Measurements from ENCODE around the gene PDE8A. TPM values are rescaled to one million over a fixed set of nuclear protein-coding genes. Genes with fewer than 3 reads are reported as not detected.

The PDE8A gene
- total RNA-seq, 1 donor from 2014 or later: 22.7 TPM

- Mint-ChIP-seq H3K9me3 (ENCODE audit: low read depth) (peaks cover 4% of the 10 kb centered on the region), H3K36me3 (ENCODE audit: low read depth) (peaks cover 33% of the 10 kb centered on the region), H3K27ac (ENCODE audit: unreplicated experiment) (no peak overlapping the region), H3K4me3 (ENCODE audit: unreplicated experiment) (no peak overlapping the region), H3K27me3 (ENCODE audit: low read depth) (no peaks in the 10 kb centered on the region), H3K4me1 (ENCODE audit: low read depth) (peaks cover 8% of the 10 kb centered on the region)
- TF ChIP-seq CTCF (IDR thresholded peaks at IDR 0.05): no peak
- no peak for DNase-seq (ENCODE audit: low spot score)
Observed at GRCh38 chr15:85124173-85124572, 142.5 kb downstream of the PDE8A start.

- Mint-ChIP-seq H3K4me1 (ENCODE audit: low read depth) (peaks cover 8% of the 10 kb centered on the region), H3K27ac (ENCODE audit: unreplicated experiment) (no peak overlapping the region), H3K36me3 (ENCODE audit: low read depth) (peaks cover 41% of the 10 kb centered on the region), H3K27me3 (ENCODE audit: low read depth) (no peaks in the 10 kb centered on the region), H3K4me3 (ENCODE audit: unreplicated experiment) (no peak overlapping the region), H3K9me3 (ENCODE audit: low read depth) (peaks cover 11% of the 10 kb centered on the region)
- no peak for DNase-seq (ENCODE audit: low spot score)
- no peak for TF ChIP-seq CTCF (IDR thresholded peaks at IDR 0.05)
Observed at GRCh38 chr15:85125056-85125661, 143.5 kb downstream of the PDE8A start.

GRCh38 chr15:85128621-85129020, 147.0 kb downstream of the PDE8A start:
- no peak overlapping the region for H3K27ac Mint-ChIP-seq (ENCODE audit: unreplicated experiment)
- peaks cover 43% of the 10 kb centered on the region for H3K36me3 Mint-ChIP-seq (ENCODE audit: low read depth)
- peaks cover 8% of the 10 kb centered on the region for H3K4me1 Mint-ChIP-seq (ENCODE audit: low read depth)
- DNase-seq (ENCODE audit: low spot score): no peak
- no peak overlapping the region for H3K4me3 Mint-ChIP-seq (ENCODE audit: unreplicated experiment)
- H3K27me3 Mint-ChIP-seq (ENCODE audit: low read depth): no peaks in the 10 kb centered on the region
- no peak for TF ChIP-seq CTCF (IDR thresholded peaks at IDR 0.05)
- H3K9me3 Mint-ChIP-seq (ENCODE audit: low read depth): peaks cover 24% of the 10 kb centered on the region

GRCh38 chr15:85129881-85130280, 148.2 kb downstream of the PDE8A start:
- no peak overlapping the region for H3K27ac Mint-ChIP-seq (ENCODE audit: unreplicated experiment)
- H3K4me1 Mint-ChIP-seq (ENCODE audit: low read depth): peaks cover 4% of the 10 kb centered on the region
- peaks cover 37% of the 10 kb centered on the region for H3K36me3 Mint-ChIP-seq (ENCODE audit: low read depth)
- H3K4me3 Mint-ChIP-seq (ENCODE audit: unreplicated experiment): no peak overlapping the region
- H3K9me3 Mint-ChIP-seq (ENCODE audit: low read depth): peaks cover 24% of the 10 kb centered on the region
- no peaks in the 10 kb centered on the region for H3K27me3 Mint-ChIP-seq (ENCODE audit: low read depth)
- no peak for TF ChIP-seq CTCF (IDR thresholded peaks at IDR 0.05)
- DNase-seq (ENCODE audit: low spot score): no peak

GRCh38 chr15:85131915-85132314, 150.3 kb downstream of the PDE8A start:
- Mint-ChIP-seq H3K4me3 (ENCODE audit: unreplicated experiment) (no peak overlapping the region), H3K4me1 (ENCODE audit: low read depth) (no peaks in the 10 kb centered on the region), H3K27me3 (ENCODE audit: low read depth) (no peaks in the 10 kb centered on the region), H3K9me3 (ENCODE audit: low read depth) (peaks cover 24% of the 10 kb centered on the region), H3K27ac (ENCODE audit: unreplicated experiment) (no peak overlapping the region), H3K36me3 (ENCODE audit: low read depth) (peaks cover 40% of the 10 kb centered on the region)
- no peak for TF ChIP-seq CTCF (IDR thresholded peaks at IDR 0.05)
- DNase-seq (ENCODE audit: low spot score): no peak

Data from chondrocyte (in vitro differentiated cells).